ENCODE measurements around the gene STT3B. TPM values are rescaled to one million over a fixed set of nuclear protein-coding genes. Genes with fewer than 3 reads are reported as not detected.

Gene STT3B
- total and polyA plus RNA-seq, 2 of the 13 experiments (the other 11 are each of a cell fraction or from before 2014, with no cell fraction given), result 85.0 to 205 TPM

- peak; percentile 96 for TF ChIP-seq CAMTA2 (CRISPR knock-in tag; IDR thresholded peaks at IDR 0.05; ENCODE audit: borderline replicate concordance)
- peak; percentile 74 for TF ChIP-seq UBTF (CRISPR knock-in tag; IDR thresholded peaks at IDR 0.05)
- TF ChIP-seq ZNF180 (CRISPR knock-in tag; IDR thresholded peaks at IDR 0.05; ENCODE audit: borderline replicate concordance, low read depth), result no peak
- peak; percentile 73; the same call in 1 of the 2 replicates for TF ChIP-seq ZNF567 (CRISPR knock-in tag; IDR thresholded peaks at IDR 0.05; ENCODE audit: borderline replicate concordance)
- TF ChIP-seq SP140L (CRISPR knock-in tag; IDR thresholded peaks at IDR 0.05; ENCODE audit: borderline replicate concordance), result no peak; the same call in 1 of the 2 replicates
- peak; percentile 95 for TF ChIP-seq IKZF4 (CRISPR knock-in tag; IDR thresholded peaks at IDR 0.05; ENCODE audit: borderline replicate concordance, low read depth, not compliant biosample characterization)
- no peak for TF ChIP-seq ZNF143 (CRISPR knock-in tag; IDR thresholded peaks at IDR 0.05)
- TF ChIP-seq ERF (CRISPR knock-in tag; IDR thresholded peaks at IDR 0.05), result peak; percentile 88; the same call in 1 of the 2 replicates
- TF ChIP-seq ZNF878 (CRISPR knock-in tag; IDR thresholded peaks at IDR 0.05), result no peak; the same call in 1 of the 2 replicates
- TF ChIP-seq KLF6 (CRISPR knock-in tag; IDR thresholded peaks at IDR 0.05), result peak; percentile 52; the same call in 1 of the 2 replicates
- TF ChIP-seq ZBTB20 (CRISPR knock-in tag; IDR thresholded peaks at IDR 0.05; ENCODE audit: borderline replicate concordance, low read depth), result 0 out of 2 replicates have a peak, but pooled peaks have one; percentile 26
- peak; percentile 46; the same call in 1 of the 2 replicates for TF ChIP-seq ZNF264 (CRISPR knock-in tag; IDR thresholded peaks at IDR 0.05)
- TF ChIP-seq FOXO4 (CRISPR knock-in tag; conservative IDR thresholded peaks at IDR 0.05), result no peak
- no peak for TF ChIP-seq SYNCRIP (IDR thresholded peaks at IDR 0.05; ENCODE audit: insufficient read depth, low read depth, low read length)
- TF ChIP-seq ZEB1 (IDR thresholded peaks at IDR 0.05; ENCODE audit: insufficient replicate concordance, low read depth), result peak; percentile 42
- TF ChIP-seq TFAP4 (IDR thresholded peaks at IDR 0.05; ENCODE audit: borderline replicate concordance, low read depth), result no peak
- no peak for TF ChIP-seq EZH2 (conservative IDR thresholded peaks at IDR 0.05; ENCODE audit: low read depth, low read length)
- TF ChIP-seq GTF2F1 (IDR thresholded peaks at IDR 0.05; ENCODE audit: low read length), result no peak; the same call in 1 of the 2 replicates
- no peak for TF ChIP-seq ZNF549 (CRISPR knock-in tag; IDR thresholded peaks at IDR 0.05)
- TF ChIP-seq HIC2 (CRISPR knock-in tag; IDR thresholded peaks at IDR 0.05; ENCODE audit: low read depth), result no peak
- TF ChIP-seq KLF15 (CRISPR knock-in tag; IDR thresholded peaks at IDR 0.05; ENCODE audit: borderline replicate concordance), result peak; percentile 90; the same call in 1 of the 2 replicates
- TF ChIP-seq HOXA9 (CRISPR knock-in tag; IDR thresholded peaks at IDR 0.05; ENCODE audit: borderline replicate concordance), result peak; percentile 96; the same call in 1 of the 2 replicates
- peak; percentile 97 for TF ChIP-seq FOXC1 (CRISPR knock-in tag; IDR thresholded peaks at IDR 0.05; ENCODE audit: borderline replicate concordance)
- TF ChIP-seq TAF15 (IDR thresholded peaks at IDR 0.05; ENCODE audit: low read depth, low read length, poor library complexity, severe bottlenecking), result no peak
These were observed 636 bp upstream of the STT3B start (continued) for GRCh38 chr3:31531992-31532586.
